Measurements from ENCODE around the gene SLC30A10.

- TF ChIP-seq CTCF (IDR thresholded peaks at IDR 0.05) (no peak), EZH2 (IDR thresholded peaks at IDR 0.05) (no peak)
Observed at GRCh38 chr1:219909476-219909875, 18.9 kb downstream of the SLC30A10 start.
